Upper lobe of left lung (tissue), 4 donors: ENCODE data around the gene ABCC5.

Source experiments
- EP300 ChIP-seq, 4 donors: sonication (generic); formaldehyde crosslinking; IDR thresholded peaks; one replicate each; pipeline ENCODE4 v1.5.1; 2017; ENCODE audit warnings: antibody characterized with exemption in 4 of 4, control low read depth in 2 of 4
- POLR2A ChIP-seq, 4 donors: fragments of 450-650 bp; IDR thresholded peaks; one replicate each; pipeline ENCODE4 v1.5.1; 2016 to 2017; ENCODE audit warnings: antibody characterized with exemption in 4 of 4, mild to moderate bottlenecking in 2 of 4
- POLR2AphosphoS5 ChIP-seq, 2 donors: sonication (generic); formaldehyde crosslinking; IDR thresholded peaks; one replicate each; pipeline ENCODE4 v1.5.1; 2017; ENCODE audit warnings: antibody characterized with exemption in 2 of 2
- TF ChIP-seq, protein P1 (sequence below), 6 experiments: fragments of 450-650 bp in 4 of 6; fragments of 200-600 bp in 2 of 6; sonication (generic) in 2 of 6; IDR thresholded peaks; one replicate each; pipeline ENCODE4 v1.5.1; 2016 to 2019; ENCODE audit warnings: antibody characterized with exemption in 6 of 6

DNA sequence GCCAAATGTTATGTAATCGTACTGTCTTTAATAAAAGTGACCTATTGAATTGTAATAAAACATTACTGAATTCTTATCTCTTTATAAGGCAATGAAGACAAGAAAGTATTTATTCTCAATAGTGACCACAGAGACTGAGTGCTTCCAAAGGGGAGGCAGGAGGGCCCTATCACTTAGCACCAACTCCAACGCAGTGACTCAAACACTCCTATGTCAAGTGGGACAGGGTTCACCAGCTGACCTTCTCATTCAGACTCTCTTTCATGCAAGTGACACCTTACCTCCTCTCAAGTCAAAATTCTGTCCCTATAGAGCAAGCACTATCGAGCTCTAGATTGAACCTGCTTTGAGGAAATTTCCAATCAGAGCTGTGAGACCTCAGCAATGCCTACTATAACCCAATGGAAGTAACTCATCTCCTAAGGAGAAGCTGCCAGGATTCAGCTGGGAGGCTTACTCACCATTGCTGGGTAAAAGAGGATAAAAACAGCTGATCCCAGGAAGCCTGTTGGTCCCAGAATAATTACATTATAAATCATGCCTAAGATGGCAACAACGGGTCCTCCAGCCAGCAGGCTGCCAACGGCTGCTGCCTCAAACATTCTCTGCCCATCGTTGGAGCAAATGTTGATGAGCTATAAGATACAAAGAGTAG is 35.6 kb downstream of the ABCC5 start:
- TF ChIP-seq, protein P1, sequence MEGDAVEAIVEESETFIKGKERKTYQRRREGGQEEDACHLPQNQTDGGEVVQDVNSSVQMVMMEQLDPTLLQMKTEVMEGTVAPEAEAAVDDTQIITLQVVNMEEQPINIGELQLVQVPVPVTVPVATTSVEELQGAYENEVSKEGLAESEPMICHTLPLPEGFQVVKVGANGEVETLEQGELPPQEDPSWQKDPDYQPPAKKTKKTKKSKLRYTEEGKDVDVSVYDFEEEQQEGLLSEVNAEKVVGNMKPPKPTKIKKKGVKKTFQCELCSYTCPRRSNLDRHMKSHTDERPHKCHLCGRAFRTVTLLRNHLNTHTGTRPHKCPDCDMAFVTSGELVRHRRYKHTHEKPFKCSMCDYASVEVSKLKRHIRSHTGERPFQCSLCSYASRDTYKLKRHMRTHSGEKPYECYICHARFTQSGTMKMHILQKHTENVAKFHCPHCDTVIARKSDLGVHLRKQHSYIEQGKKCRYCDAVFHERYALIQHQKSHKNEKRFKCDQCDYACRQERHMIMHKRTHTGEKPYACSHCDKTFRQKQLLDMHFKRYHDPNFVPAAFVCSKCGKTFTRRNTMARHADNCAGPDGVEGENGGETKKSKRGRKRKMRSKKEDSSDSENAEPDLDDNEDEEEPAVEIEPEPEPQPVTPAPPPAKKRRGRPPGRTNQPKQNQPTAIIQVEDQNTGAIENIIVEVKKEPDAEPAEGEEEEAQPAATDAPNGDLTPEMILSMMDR (IDR thresholded peaks at IDR 0.05) = no peak
- TF ChIP-seq EP300 (IDR thresholded peaks at IDR 0.05) (no peak), POLR2A (IDR thresholded peaks at IDR 0.05) (no peak), POLR2AphosphoS5 (IDR thresholded peaks at IDR 0.05) (no peak)
